ENCODE results near the gene MAD2L1.

DNA sequence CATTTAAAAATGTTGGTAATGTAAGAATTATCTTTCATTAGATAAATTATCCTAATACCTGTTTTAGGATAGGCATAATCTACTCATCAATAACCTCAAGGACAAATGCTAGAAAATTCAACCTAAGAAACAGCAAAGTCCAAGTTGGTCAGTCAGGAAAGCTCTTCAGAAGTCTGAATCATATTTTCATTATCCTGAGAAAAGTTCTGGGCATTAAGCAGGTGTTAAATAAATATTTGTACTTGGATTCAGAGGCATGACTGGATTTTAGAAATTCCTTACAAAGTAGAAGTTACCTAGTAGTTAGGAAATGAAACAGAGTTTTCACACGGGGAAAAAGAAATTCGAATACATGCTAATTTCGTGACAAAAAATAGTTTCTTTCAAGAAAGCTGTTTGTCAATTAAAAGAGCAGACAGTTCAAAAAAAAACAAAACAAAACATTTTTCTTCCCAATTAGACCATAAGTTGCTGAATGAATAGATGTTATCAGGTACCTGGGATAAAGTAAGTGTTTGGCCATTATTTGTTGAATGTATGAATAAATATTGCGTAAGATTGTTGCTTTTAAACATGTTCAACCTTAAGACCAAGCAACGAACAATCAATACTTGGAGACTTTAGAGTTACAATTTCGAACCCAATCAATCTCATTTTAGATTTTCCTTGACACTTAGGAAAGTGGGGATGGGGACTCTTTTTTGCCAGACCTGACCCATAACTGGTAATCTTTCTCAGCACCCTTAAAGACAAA is 48.5 kb downstream of the MAD2L1 start:
- TF ChIP-seq POLR2A (IDR thresholded peaks at IDR 0.05), result no peak
- TF ChIP-seq, protein P1, sequence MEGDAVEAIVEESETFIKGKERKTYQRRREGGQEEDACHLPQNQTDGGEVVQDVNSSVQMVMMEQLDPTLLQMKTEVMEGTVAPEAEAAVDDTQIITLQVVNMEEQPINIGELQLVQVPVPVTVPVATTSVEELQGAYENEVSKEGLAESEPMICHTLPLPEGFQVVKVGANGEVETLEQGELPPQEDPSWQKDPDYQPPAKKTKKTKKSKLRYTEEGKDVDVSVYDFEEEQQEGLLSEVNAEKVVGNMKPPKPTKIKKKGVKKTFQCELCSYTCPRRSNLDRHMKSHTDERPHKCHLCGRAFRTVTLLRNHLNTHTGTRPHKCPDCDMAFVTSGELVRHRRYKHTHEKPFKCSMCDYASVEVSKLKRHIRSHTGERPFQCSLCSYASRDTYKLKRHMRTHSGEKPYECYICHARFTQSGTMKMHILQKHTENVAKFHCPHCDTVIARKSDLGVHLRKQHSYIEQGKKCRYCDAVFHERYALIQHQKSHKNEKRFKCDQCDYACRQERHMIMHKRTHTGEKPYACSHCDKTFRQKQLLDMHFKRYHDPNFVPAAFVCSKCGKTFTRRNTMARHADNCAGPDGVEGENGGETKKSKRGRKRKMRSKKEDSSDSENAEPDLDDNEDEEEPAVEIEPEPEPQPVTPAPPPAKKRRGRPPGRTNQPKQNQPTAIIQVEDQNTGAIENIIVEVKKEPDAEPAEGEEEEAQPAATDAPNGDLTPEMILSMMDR (IDR thresholded peaks at IDR 0.05), result no peak
- TF ChIP-seq POLR2AphosphoS5 (IDR thresholded peaks at IDR 0.05), result no peak
- TF ChIP-seq EP300 (IDR thresholded peaks at IDR 0.05), result no peak

Measured in gastroesophageal sphincter (tissue), 3 donors.